HepG2 (cell line): ENCODE data around the gene MTHFD1L.

ENCODE experiments used
- MYC ChIP-seq: sonication (generic); formaldehyde crosslinking; IDR thresholded peaks from 2 replicates; pipeline ENCODE4 v1.9.0; 2021; ENCODE audit warnings: missing genetic modification reagents, borderline replicate concordance
- POLR2A ChIP-seq, 2 experiments: IDR thresholded peaks; 2 replicates each; pipeline ENCODE4 v1.6.1; 2011; ENCODE audit warnings: low read depth in 2 of 2, low read length in 2 of 2, mild to moderate bottlenecking in 1 of 2, moderate library complexity in 1 of 2; ENCODE audit not compliant: insufficient read depth in 1 of 2
- THRA ChIP-seq: sonication (generic); formaldehyde crosslinking; IDR thresholded peaks from 2 replicates; pipeline ENCODE4 v1.4.0; 2020; ENCODE audit warnings: missing genetic modification reagents, borderline replicate concordance
- ZBTB2 ChIP-seq: sonication (generic); formaldehyde crosslinking; IDR thresholded peaks from 2 replicates; pipeline ENCODE4 v1.8.0; 2022; ENCODE audit warnings: low read depth, missing genetic modification reagents
- ZNF274 ChIP-seq: sonication (generic); formaldehyde crosslinking; IDR thresholded peaks from 2 replicates; pipeline ENCODE4 v1.5.1; 2020; ENCODE audit warnings: mild to moderate bottlenecking, missing genetic modification reagents
- ZNF451 ChIP-seq: sonication (generic); formaldehyde crosslinking; IDR thresholded peaks from 2 replicates; pipeline ENCODE4 v1.5.0; 2020; ENCODE audit warnings: mild to moderate bottlenecking, missing genetic modification reagents
- TF ChIP-seq, protein P1 (sequence below): sonication (generic); formaldehyde crosslinking; IDR thresholded peaks from 2 replicates; pipeline ENCODE4 v1.5.1; 2020; ENCODE audit warnings: missing genetic modification reagents, mild to moderate bottlenecking, borderline replicate concordance
- TF ChIP-seq, protein P2 (sequence below): sonication (generic); formaldehyde crosslinking; IDR thresholded peaks from 2 replicates; pipeline ENCODE4 v1.5.0; 2020; ENCODE audit warnings: mild to moderate bottlenecking, missing genetic modification reagents, moderate library complexity

DNA sequence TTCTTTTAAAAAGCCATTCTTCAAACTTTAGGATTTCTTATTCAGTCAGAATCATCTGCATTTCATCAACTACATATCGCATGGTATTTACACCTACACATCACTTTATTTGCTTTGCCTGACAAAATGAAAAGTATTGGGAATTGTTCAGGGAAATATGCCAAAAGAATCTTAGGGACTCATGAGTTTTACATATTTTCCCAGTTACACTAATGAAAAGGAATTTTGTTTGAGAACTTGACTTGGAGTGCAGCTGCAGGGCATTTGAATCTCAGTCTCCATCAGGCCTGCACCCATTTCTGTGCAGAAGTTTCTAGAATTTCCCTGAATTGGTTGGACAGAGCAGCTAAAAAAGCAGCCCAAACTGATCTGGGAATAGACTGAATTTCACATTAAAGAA, 65.3 kb downstream of the MTHFD1L start:
- no peak for TF ChIP-seq THRA (CRISPR knock-in tag)
- no peak for TF ChIP-seq MYC (CRISPR knock-in tag)
- TF ChIP-seq, protein P1, sequence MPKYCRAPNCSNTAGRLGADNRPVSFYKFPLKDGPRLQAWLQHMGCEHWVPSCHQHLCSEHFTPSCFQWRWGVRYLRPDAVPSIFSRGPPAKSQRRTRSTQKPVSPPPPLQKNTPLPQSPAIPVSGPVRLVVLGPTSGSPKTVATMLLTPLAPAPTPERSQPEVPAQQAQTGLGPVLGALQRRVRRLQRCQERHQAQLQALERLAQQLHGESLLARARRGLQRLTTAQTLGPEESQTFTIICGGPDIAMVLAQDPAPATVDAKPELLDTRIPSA (CRISPR knock-in tag), result no peak
- no peak for TF ChIP-seq POLR2A (IDR thresholded peaks at IDR 0.05; ENCODE audit: insufficient read depth in 1 of 2, low read depth in 2 of 2, low read length in 2 of 2)
- no peak for TF ChIP-seq ZNF274 (CRISPR knock-in tag)
- TF ChIP-seq, protein P2, sequence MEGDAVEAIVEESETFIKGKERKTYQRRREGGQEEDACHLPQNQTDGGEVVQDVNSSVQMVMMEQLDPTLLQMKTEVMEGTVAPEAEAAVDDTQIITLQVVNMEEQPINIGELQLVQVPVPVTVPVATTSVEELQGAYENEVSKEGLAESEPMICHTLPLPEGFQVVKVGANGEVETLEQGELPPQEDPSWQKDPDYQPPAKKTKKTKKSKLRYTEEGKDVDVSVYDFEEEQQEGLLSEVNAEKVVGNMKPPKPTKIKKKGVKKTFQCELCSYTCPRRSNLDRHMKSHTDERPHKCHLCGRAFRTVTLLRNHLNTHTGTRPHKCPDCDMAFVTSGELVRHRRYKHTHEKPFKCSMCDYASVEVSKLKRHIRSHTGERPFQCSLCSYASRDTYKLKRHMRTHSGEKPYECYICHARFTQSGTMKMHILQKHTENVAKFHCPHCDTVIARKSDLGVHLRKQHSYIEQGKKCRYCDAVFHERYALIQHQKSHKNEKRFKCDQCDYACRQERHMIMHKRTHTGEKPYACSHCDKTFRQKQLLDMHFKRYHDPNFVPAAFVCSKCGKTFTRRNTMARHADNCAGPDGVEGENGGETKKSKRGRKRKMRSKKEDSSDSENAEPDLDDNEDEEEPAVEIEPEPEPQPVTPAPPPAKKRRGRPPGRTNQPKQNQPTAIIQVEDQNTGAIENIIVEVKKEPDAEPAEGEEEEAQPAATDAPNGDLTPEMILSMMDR (CRISPR knock-in tag), result no peak
- no peak for TF ChIP-seq ZBTB2 (CRISPR knock-in tag)
- TF ChIP-seq ZNF451 (CRISPR knock-in tag), result no peak
